CD4-positive, alpha-beta memory T cell (primary cell): ENCODE data around the gene TRIL. TPM values are rescaled to one million over a fixed set of nuclear protein-coding genes. Genes with fewer than 3 reads are reported as not detected.

Experiments used
- CTCF ChIA-PET: fragments of 350-600 bp; sonication (Branson Sonifier 250); formaldehyde crosslinking; loops from one replicate; lab custom pipeline; 2021; ENCODE audit warnings: inconsistent platforms; ENCODE audit not compliant: partially characterized antibody; lab: Charles Lee
- POLR2A ChIA-PET: fragments of 350-600 bp; sonication (Branson Sonifier 250); formaldehyde crosslinking; loops from one replicate; lab custom pipeline; 2021; ENCODE audit not compliant: partially characterized antibody; lab: Charles Lee
- DNase-seq, 5 donors: peaks; one replicate each; pipeline versions ENCODE4 v3.0.0 to v3.0.0-alpha.2; 2020 to 2022; ENCODE audit warnings: mixed read lengths in 1 of 5
- H3K27ac ChIP-seq: one replicate; pipeline ENCODE4 v1.7.0; 2013; ENCODE audit warnings: low read depth, low read length
- H3K27me3 ChIP-seq: 2 replicates; pipeline ENCODE4 v1.7.0; 2013; ENCODE audit warnings: mild to moderate bottlenecking, low read length, moderate library complexity; ENCODE audit not compliant: insufficient read depth
- H3K36me3 ChIP-seq: 2 replicates; pipeline ENCODE4 v1.7.0; 2013; ENCODE audit warnings: mild to moderate bottlenecking, low read length, moderate library complexity; ENCODE audit not compliant: insufficient read depth
- H3K4me1 ChIP-seq: 2 replicates; pipeline ENCODE4 v1.7.0; 2013; ENCODE audit warnings: mild to moderate bottlenecking, low read length, moderate library complexity; ENCODE audit not compliant: insufficient read depth
- H3K4me3 ChIP-seq, 2 donors: one replicate each; pipeline ENCODE4 v1.7.0; 2013; ENCODE audit warnings: low read length in 2 of 2, mild to moderate bottlenecking in 1 of 2
- H3K9me3 ChIP-seq, 2 donors: one replicate each; pipeline ENCODE4 v1.7.0; 2013; ENCODE audit warnings: low read length in 2 of 2, control low read depth in 1 of 2; ENCODE audit not compliant: control insufficient read depth in 1 of 2
- H3K27ac Mint-ChIP-seq, 7 donors: one replicate each; pipeline ENCODE4 v1.8.0; 2020 to 2021; ENCODE audit warnings: mixed read lengths in 7 of 7, mild to moderate bottlenecking in 6 of 7, inconsistent platforms in 3 of 7, moderate library complexity in 3 of 7
- H3K27me3 Mint-ChIP-seq, 2 donors: one replicate each; pipeline ENCODE4 v1.8.0; 2020 to 2021; ENCODE audit warnings: mixed read lengths in 2 of 2
- H3K36me3 Mint-ChIP-seq, 2 donors: one replicate each; pipeline ENCODE4 v1.8.0; 2020 to 2021; ENCODE audit warnings: mixed read lengths in 2 of 2, inconsistent platforms in 1 of 2, mild to moderate bottlenecking in 1 of 2
- H3K4me1 Mint-ChIP-seq, 4 donors: one replicate each; pipeline ENCODE4 v1.8.0; 2020 to 2021; ENCODE audit warnings: mixed read lengths in 4 of 4, mild to moderate bottlenecking in 1 of 4
- H3K4me3 Mint-ChIP-seq, 8 donors: one replicate each; pipeline ENCODE4 v1.8.0; 2020 to 2021; ENCODE audit warnings: mixed read lengths in 8 of 8, mild to moderate bottlenecking in 7 of 8, moderate library complexity in 6 of 8, inconsistent platforms in 3 of 8
- H3K9me3 Mint-ChIP-seq, 8 donors: one replicate each; pipeline ENCODE4 v1.8.0; 2020 to 2021; ENCODE audit warnings: mixed read lengths in 8 of 8, mild to moderate bottlenecking in 5 of 8, inconsistent platforms in 3 of 8, moderate library complexity in 1 of 8
- intact Hi-C: fragments of 100-400 bp; cut with micrococcal nuclease; formaldehyde crosslinking; loops from one replicate; pipeline ENCODE4 v1.15.1; 2023
- polyA plus RNA-seq, 2 donors: library from polyadenylated mRNA; unstranded; fragments of 300-500 nt; fragmentation: Illumina TruSeq; gene quantifications; one replicate each; pipeline ENCODE4 v1.2.3, GENCODE V29; 2021
- total RNA-seq, 2 experiments: library from RNA; stranded (reverse); gene quantifications; one replicate each; pipeline ENCODE4 v1.2.3, GENCODE V29; 2021

Gene TRIL
- total RNA-seq (not detected), polyA plus RNA-seq (not detected)

GRCh38 chr7:28958235-28958979 lies at the start of gene TRIL:
TRIL (minus strand) TSS chr7:28958330; CDS start chr7:28958046, 284 bp downstream.
- CTCF ChIA-PET = no interaction called here
- Histone ChIP-seq H3K9me3 (no peaks in the 10 kb centered on the region), H3K4me3 (no peak within 1 kb of the TSS), H3K27ac (no peak within 1 kb of the TSS), H3K36me3 (no peaks in the 10 kb centered on the region), H3K4me1 (peaks cover 4% of the 10 kb centered on the region), H3K27me3 (peaks cover 12% of the 10 kb centered on the region)
- Mint-ChIP-seq H3K4me3 (peak within 1 kb of the TSS in 6 of 8 donors; percentile 29 to 59 (median 50)), H3K4me1 (peaks cover 0 to 8% (median 6%) of the 10 kb centered on the region in 4 donors), H3K9me3 (no peaks in the 10 kb centered on the region), H3K36me3 (no peaks in the 10 kb centered on the region), H3K27ac (peak within 1 kb of the TSS in 1 of 7 donors; percentile 61), H3K27me3 (peaks cover 26 to 36% of the 10 kb centered on the region in 2 donors)
- intact Hi-C loops = no loop called here
- POLR2A ChIA-PET = no interaction called here
- no peak for DNase-seq

- no peaks in the 10 kb centered on the region for H3K36me3 Mint-ChIP-seq
- intact Hi-C loops = no loop called here
- H3K4me3 Mint-ChIP-seq = no peak overlapping the region
- H3K4me3 ChIP-seq = no peak overlapping the region
- no peak overlapping the region for H3K27ac ChIP-seq
- no peaks in the 10 kb centered on the region for H3K4me1 ChIP-seq
- H3K9me3 Mint-ChIP-seq = peaks cover 0 to 4% (median 0%) of the 10 kb centered on the region in 8 donors
- no peaks in the 10 kb centered on the region for H3K9me3 ChIP-seq
- H3K4me1 Mint-ChIP-seq = no peaks in the 10 kb centered on the region
- POLR2A ChIA-PET = no interaction called here
- no peaks in the 10 kb centered on the region for H3K36me3 ChIP-seq
- H3K27me3 Mint-ChIP-seq = peaks cover 3 to 5% of the 10 kb centered on the region in 2 donors
- H3K27me3 ChIP-seq = no peaks in the 10 kb centered on the region
- no peak for DNase-seq
- H3K27ac Mint-ChIP-seq = no peak overlapping the region
- CTCF ChIA-PET = no interaction called here
Measured at GRCh38 chr7:29007127-29007526, 49.0 kb upstream of the TRIL start.

- Histone ChIP-seq H3K27ac (no peak overlapping the region), H3K9me3 (no peaks in the 10 kb centered on the region), H3K4me3 (no peak overlapping the region), H3K36me3 (no peaks in the 10 kb centered on the region), H3K27me3 (no peaks in the 10 kb centered on the region), H3K4me1 (no peaks in the 10 kb centered on the region)
- peaks cover 3 to 5% of the 10 kb centered on the region in 2 donors for H3K27me3 Mint-ChIP-seq
- CTCF ChIA-PET = no interaction called here
- no peaks in the 10 kb centered on the region for H3K36me3 Mint-ChIP-seq
- no peak for DNase-seq
- H3K4me1 Mint-ChIP-seq = no peaks in the 10 kb centered on the region
- intact Hi-C loops = no loop called here
- H3K27ac Mint-ChIP-seq = no peak overlapping the region
- POLR2A ChIA-PET = no interaction called here
- peaks cover 0 to 4% (median 0%) of the 10 kb centered on the region in 8 donors for H3K9me3 Mint-ChIP-seq
- H3K4me3 Mint-ChIP-seq = no peak overlapping the region
Measured at GRCh38 chr7:29005829-29006228, 47.7 kb upstream of the TRIL start.

- H3K27me3 ChIP-seq = no peaks in the 10 kb centered on the region
- DNase-seq = no peak
- ChIA-PET CTCF (no interaction called here), POLR2A (no interaction called here)
- H3K27ac ChIP-seq = no peak overlapping the region
- H3K27me3 Mint-ChIP-seq = peaks cover 3 to 5% of the 10 kb centered on the region in 2 donors
- H3K27ac Mint-ChIP-seq = no peak overlapping the region
- no peaks in the 10 kb centered on the region for H3K4me1 ChIP-seq
- H3K36me3 ChIP-seq = no peaks in the 10 kb centered on the region
- peaks cover 0 to 4% (median 0%) of the 10 kb centered on the region in 8 donors for H3K9me3 Mint-ChIP-seq
- intact Hi-C loops = no loop called here
- no peaks in the 10 kb centered on the region for H3K9me3 ChIP-seq
- no peak overlapping the region for H3K4me3 Mint-ChIP-seq
- H3K4me3 ChIP-seq = no peak overlapping the region
- no peaks in the 10 kb centered on the region for H3K4me1 Mint-ChIP-seq
- no peaks in the 10 kb centered on the region for H3K36me3 Mint-ChIP-seq
Measured at GRCh38 chr7:29005406-29005805, 47.3 kb upstream of the TRIL start.

- DNase-seq = no peak
- peaks cover 3 to 6% of the 10 kb centered on the region in 2 donors for H3K27me3 Mint-ChIP-seq
- peaks cover 0 to 4% (median 0%) of the 10 kb centered on the region in 8 donors for H3K9me3 Mint-ChIP-seq
- no peaks in the 10 kb centered on the region for H3K4me1 Mint-ChIP-seq
- H3K27me3 ChIP-seq = no peaks in the 10 kb centered on the region
- no peaks in the 10 kb centered on the region for H3K36me3 ChIP-seq
- intact Hi-C loops = no loop called here
- ChIA-PET CTCF (interaction anchor here (0.6 kb wide), 1 partner anchor 325 kb away, joined by 3 read pairs; no protein-coding TSS in a partner anchor), POLR2A (no interaction called here)
- no peak overlapping the region for H3K4me3 Mint-ChIP-seq
- no peak overlapping the region for H3K27ac ChIP-seq
- no peaks in the 10 kb centered on the region for H3K9me3 ChIP-seq
- H3K4me3 ChIP-seq = no peak overlapping the region
- H3K27ac Mint-ChIP-seq = no peak overlapping the region
- H3K36me3 Mint-ChIP-seq = no peaks in the 10 kb centered on the region
- no peaks in the 10 kb centered on the region for H3K4me1 ChIP-seq
Measured at GRCh38 chr7:29003703-29004102, 45.6 kb upstream of the TRIL start.

GRCh38 chr7:29000717-29001076 lies 42.6 kb upstream of the TRIL start:
- no peak overlapping the region for H3K4me3 Mint-ChIP-seq
- H3K27me3 Mint-ChIP-seq = peaks cover 4 to 5% of the 10 kb centered on the region in 2 donors
- no peaks in the 10 kb centered on the region for H3K36me3 Mint-ChIP-seq
- Histone ChIP-seq H3K9me3 (no peaks in the 10 kb centered on the region), H3K4me1 (no peaks in the 10 kb centered on the region), H3K27me3 (no peaks in the 10 kb centered on the region), H3K36me3 (no peaks in the 10 kb centered on the region), H3K4me3 (no peak overlapping the region), H3K27ac (no peak overlapping the region)
- DNase-seq = no peak
- CTCF ChIA-PET = no interaction called here
- POLR2A ChIA-PET = no interaction called here
- H3K4me1 Mint-ChIP-seq = no peaks in the 10 kb centered on the region
- intact Hi-C loops = no loop called here
- no peak overlapping the region for H3K27ac Mint-ChIP-seq
- H3K9me3 Mint-ChIP-seq = peaks cover 0 to 4% (median 0%) of the 10 kb centered on the region in 8 donors

- no peak overlapping the region for H3K4me3 ChIP-seq
- Mint-ChIP-seq H3K4me3 (no peak overlapping the region), H3K27me3 (peaks cover 1 to 5% of the 10 kb centered on the region in 2 donors), H3K9me3 (peaks cover 0 to 4% (median 0%) of the 10 kb centered on the region in 8 donors), H3K27ac (no peak overlapping the region), H3K36me3 (no peaks in the 10 kb centered on the region), H3K4me1 (no peaks in the 10 kb centered on the region)
- no peaks in the 10 kb centered on the region for H3K27me3 ChIP-seq
- intact Hi-C loops = no loop called here
- CTCF ChIA-PET = no interaction called here
- POLR2A ChIA-PET = no interaction called here
- DNase-seq = no peak
- H3K27ac ChIP-seq = no peak overlapping the region
- no peaks in the 10 kb centered on the region for H3K4me1 ChIP-seq
- H3K36me3 ChIP-seq = no peaks in the 10 kb centered on the region
- H3K9me3 ChIP-seq = no peaks in the 10 kb centered on the region
Measured at GRCh38 chr7:28999895-29000716, 42.0 kb upstream of the TRIL start.
